ENCODE measurements around the gene KIAA1958.
"Not testable (repeated sequence)": the region's sequence is repeated elsewhere in the genome, so short reads cannot be mapped to it uniquely, and the experiment has no call there.

KIAA1958 gene

DNA sequence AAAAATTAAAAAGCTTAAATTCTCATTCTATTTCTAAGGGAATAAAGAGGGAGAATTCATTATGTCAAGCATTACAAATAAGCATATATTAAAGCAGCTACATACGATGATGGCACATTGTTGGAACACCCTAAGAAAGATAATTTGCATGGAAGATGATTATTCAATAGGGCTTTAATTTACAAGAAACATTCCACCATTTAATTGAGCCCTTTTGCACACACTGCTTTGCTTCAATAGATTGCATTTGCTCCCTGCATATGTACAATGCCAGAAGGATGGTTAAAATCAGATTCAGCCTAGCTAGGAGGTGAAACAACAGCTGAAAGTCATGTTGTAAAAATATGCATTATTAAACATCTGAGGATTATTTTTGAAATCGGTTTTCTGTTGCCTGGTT is 21.8 kb downstream of the KIAA1958 start:
- Histone ChIP-seq H3K4me1 (ENCODE audit: control insufficient read depth, insufficient read depth, low read length) (no peaks in the 10 kb centered on the region), H3K9ac (ENCODE audit: low read length) (no peak overlapping the region), H3K36me3 (ENCODE audit: control insufficient read depth, insufficient read depth, low read length) (no peaks in the 10 kb centered on the region), H3K27me3 (ENCODE audit: control insufficient read depth, insufficient read depth, low read length) (no peaks in the 10 kb centered on the region), H3K4me3 (ENCODE audit: low read length) (no peak overlapping the region), H3K9me3 (ENCODE audit: control insufficient read depth, low read length) (no peaks in the 10 kb centered on the region)

DNA sequence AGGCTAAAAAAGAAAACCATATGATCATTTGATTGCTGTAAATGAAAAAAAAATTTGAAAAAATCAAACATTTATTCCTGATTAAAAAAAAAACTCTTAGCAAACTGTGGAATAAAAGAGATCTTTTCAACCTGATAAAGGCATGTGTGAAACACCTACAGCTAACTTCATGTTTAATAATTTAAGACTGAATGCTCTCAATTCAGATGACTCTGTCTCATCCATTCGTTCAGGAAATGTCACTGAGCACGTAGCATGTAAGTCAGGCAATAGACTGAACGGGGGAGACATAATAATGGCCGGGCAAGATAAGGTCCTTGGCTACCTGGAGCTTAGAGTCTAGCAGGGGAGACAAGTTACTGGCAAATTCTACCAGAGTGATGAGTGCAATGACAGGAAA is 25.8 kb downstream of the KIAA1958 start:
- H3K36me3 ChIP-seq (ENCODE audit: control insufficient read depth, insufficient read depth, low read length); H3K4me3 ChIP-seq (ENCODE audit: low read length); H3K4me1 ChIP-seq (ENCODE audit: control insufficient read depth, insufficient read depth, low read length); H3K9me3 ChIP-seq (ENCODE audit: control insufficient read depth, low read length); H3K9ac ChIP-seq (ENCODE audit: low read length); H3K27me3 ChIP-seq (ENCODE audit: control insufficient read depth, insufficient read depth, low read length): not testable (repeated sequence)

DNA sequence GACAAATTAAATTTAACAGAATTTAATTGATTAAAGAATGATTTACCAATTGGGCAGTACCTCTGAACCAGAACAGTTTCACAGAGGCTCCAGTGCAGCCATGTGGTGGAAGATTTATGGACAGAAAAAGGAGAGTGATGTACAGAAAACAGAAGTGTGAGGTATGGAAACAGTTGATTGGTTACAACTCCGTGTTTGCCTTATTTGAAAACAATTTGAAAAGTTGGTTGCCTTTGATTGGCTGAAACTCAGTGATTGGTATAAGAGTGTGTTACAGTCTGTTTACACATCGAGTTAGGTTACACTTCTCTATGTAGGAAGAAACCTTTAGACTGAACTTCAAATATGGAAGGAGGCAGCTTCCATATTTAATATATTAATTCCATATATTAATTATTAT is 30.1 kb downstream of the KIAA1958 start:
- Histone ChIP-seq H3K4me3 (ENCODE audit: low read length) (no peak overlapping the region), H3K36me3 (ENCODE audit: control insufficient read depth, insufficient read depth, low read length) (no peaks in the 10 kb centered on the region), H3K4me1 (ENCODE audit: control insufficient read depth, insufficient read depth, low read length) (no peaks in the 10 kb centered on the region), H3K9me3 (ENCODE audit: control insufficient read depth, low read length) (no peaks in the 10 kb centered on the region), H3K27me3 (ENCODE audit: control insufficient read depth, insufficient read depth, low read length) (no peaks in the 10 kb centered on the region), H3K9ac (ENCODE audit: low read length) (no peak overlapping the region)

DNA sequence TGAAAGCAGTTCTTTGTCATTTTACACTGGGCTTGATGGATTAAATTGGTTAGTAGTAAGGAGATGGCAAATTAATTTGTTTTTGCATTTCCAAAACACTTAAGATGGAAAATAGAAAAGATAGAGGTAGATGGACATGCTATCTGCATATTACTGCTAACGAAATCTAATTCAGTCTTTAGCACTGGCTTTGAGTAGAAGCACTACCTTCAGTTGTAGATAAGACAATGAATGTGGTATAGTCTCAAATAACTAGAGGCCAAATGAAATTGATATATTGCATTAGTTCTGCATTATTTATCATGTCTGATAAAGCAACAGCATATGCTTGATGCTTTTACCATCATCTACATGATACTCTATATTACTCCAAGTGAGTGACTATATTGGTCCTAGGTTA is 33.4 kb downstream of the KIAA1958 start:
- Histone ChIP-seq H3K9ac (ENCODE audit: low read length) (no peak overlapping the region), H3K9me3 (ENCODE audit: control insufficient read depth, low read length) (no peaks in the 10 kb centered on the region), H3K27me3 (ENCODE audit: control insufficient read depth, insufficient read depth, low read length) (no peaks in the 10 kb centered on the region), H3K36me3 (ENCODE audit: control insufficient read depth, insufficient read depth, low read length) (no peaks in the 10 kb centered on the region), H3K4me1 (ENCODE audit: control insufficient read depth, insufficient read depth, low read length) (no peaks in the 10 kb centered on the region), H3K4me3 (ENCODE audit: low read length) (no peak overlapping the region)

DNA sequence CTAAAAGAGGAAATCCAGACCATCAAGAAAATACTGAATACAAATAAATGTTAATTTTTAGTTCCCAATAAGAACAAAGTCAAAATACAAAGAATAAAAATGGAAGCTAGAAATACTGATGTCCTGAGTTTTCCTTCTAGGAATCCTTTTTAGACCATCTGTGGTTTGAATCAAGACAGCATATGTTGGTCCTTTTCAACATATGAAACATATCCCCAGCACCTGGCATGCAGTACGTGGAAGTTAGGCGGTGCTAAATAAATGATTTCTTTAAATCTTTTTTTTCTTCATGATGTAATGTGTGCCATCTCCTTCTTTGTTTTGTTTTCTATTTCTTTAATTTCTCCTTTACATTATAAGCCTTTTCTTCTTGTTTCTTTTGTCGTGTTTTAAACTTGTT is 34.0 kb downstream of the KIAA1958 start:
- Histone ChIP-seq H3K27me3 (ENCODE audit: control insufficient read depth, insufficient read depth, low read length) (no peaks in the 10 kb centered on the region), H3K36me3 (ENCODE audit: control insufficient read depth, insufficient read depth, low read length) (no peaks in the 10 kb centered on the region), H3K4me1 (ENCODE audit: control insufficient read depth, insufficient read depth, low read length) (no peaks in the 10 kb centered on the region), H3K9ac (ENCODE audit: low read length) (no peak overlapping the region), H3K9me3 (ENCODE audit: control insufficient read depth, low read length) (no peaks in the 10 kb centered on the region), H3K4me3 (ENCODE audit: low read length) (no peak overlapping the region)

DNA sequence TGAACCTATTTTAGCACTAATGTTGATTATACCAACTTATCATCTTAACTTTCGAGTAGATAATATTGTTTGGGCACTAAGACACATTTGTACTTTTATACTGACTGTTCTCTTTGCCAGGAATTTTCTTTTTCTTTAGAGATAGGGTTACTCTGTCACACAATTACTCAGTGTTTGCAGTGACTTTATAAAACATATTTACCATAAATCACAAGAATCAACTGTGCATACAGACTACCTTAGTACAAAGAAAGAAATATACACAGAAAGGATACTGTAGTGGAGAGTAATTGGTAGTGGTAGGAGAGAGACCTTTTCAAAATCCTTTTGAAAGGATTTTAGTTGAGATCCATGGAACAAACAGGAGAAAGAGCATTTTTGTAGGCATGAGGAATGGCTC is 40.3 kb downstream of the KIAA1958 start:
- no peaks in the 10 kb centered on the region for H3K36me3 ChIP-seq (ENCODE audit: control insufficient read depth, insufficient read depth, low read length)
- H3K27me3 ChIP-seq (ENCODE audit: control insufficient read depth, insufficient read depth, low read length) = no peaks in the 10 kb centered on the region
- H3K4me1 ChIP-seq (ENCODE audit: control insufficient read depth, insufficient read depth, low read length) = peaks cover 4% of the 10 kb centered on the region
- no peak overlapping the region for H3K4me3 ChIP-seq (ENCODE audit: low read length)
- no peak overlapping the region for H3K9ac ChIP-seq (ENCODE audit: low read length)
- no peaks in the 10 kb centered on the region for H3K9me3 ChIP-seq (ENCODE audit: control insufficient read depth, low read length)

DNA sequence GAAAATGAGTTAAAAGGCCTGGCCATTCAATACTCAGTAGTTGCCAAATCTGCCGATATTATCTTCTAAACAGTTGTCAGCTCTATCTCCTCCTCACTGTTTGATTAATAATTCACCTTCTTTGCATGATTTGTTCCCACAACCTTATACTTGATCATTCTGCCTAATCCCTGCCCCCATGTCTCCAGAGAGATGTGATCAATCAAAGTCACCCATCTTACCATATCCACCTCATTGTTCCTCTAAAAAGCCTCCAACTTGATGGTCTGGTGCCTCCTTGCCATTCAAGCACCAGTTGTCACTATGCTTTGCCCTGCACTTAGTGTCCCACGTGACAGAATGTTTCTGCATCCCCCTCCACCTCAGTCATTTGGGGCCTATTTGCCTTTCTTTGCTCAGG is 41.3 kb downstream of the KIAA1958 start:
- Histone ChIP-seq H3K9ac (ENCODE audit: low read length) (no peak overlapping the region), H3K4me3 (ENCODE audit: low read length) (no peak overlapping the region), H3K9me3 (ENCODE audit: control insufficient read depth, low read length) (no peaks in the 10 kb centered on the region), H3K4me1 (ENCODE audit: control insufficient read depth, insufficient read depth, low read length) (peaks cover 4% of the 10 kb centered on the region), H3K36me3 (ENCODE audit: control insufficient read depth, insufficient read depth, low read length) (no peaks in the 10 kb centered on the region), H3K27me3 (ENCODE audit: control insufficient read depth, insufficient read depth, low read length) (no peaks in the 10 kb centered on the region)

DNA sequence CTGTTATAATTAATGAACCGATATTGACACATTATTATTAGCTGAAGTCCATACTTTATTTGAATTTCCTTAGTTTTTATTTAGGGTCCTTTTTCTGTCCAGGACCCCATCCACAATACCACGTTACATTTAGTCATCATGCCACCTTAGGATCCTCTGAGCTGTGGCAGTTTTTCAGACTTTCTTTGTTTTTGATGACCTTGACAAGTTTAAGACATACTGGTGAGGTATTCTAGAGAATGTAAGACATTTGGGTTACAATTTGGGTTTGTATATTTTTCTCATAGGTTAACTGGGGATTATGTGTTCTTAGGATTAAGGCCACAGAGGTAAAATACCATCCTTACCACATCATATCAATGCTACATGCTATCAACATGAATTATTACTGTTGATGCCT is 42.7 kb downstream of the KIAA1958 start:
- H3K4me3 ChIP-seq (ENCODE audit: low read length) = no peak overlapping the region
- H3K9me3 ChIP-seq (ENCODE audit: control insufficient read depth, low read length) = no peaks in the 10 kb centered on the region
- no peaks in the 10 kb centered on the region for H3K27me3 ChIP-seq (ENCODE audit: control insufficient read depth, insufficient read depth, low read length)
- H3K9ac ChIP-seq (ENCODE audit: low read length) = no peak overlapping the region
- H3K4me1 ChIP-seq (ENCODE audit: control insufficient read depth, insufficient read depth, low read length) = peaks cover 4% of the 10 kb centered on the region
- no peaks in the 10 kb centered on the region for H3K36me3 ChIP-seq (ENCODE audit: control insufficient read depth, insufficient read depth, low read length)

DNA sequence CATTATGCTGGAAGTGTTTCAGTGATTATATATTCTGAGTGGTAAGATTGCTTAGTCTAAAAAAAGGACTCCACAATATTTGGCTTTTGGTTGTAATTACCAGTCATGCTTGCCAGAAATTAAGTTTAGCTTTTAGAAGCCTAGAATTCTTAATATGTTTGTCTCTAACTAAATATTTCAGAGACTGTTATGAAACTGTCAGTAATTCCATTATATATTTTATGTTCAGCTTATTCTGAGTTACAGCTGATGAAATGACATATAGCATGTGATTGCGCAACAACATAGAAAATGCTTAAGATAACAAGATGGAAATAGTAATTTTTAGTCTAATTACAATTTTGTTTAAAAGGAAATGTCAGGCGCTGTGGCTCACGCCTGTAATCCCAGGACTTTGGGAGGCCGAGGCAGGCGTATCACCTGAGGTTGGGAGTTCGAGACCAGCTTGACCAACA is 44.2 kb downstream of the KIAA1958 start:
- Histone ChIP-seq H3K4me1 (ENCODE audit: control insufficient read depth, insufficient read depth, low read length) (peaks cover 4% of the 10 kb centered on the region), H3K4me3 (ENCODE audit: low read length) (no peak overlapping the region), H3K36me3 (ENCODE audit: control insufficient read depth, insufficient read depth, low read length) (no peaks in the 10 kb centered on the region), H3K9ac (ENCODE audit: low read length) (no peak overlapping the region), H3K9me3 (ENCODE audit: control insufficient read depth, low read length) (no peaks in the 10 kb centered on the region), H3K27me3 (ENCODE audit: control insufficient read depth, insufficient read depth, low read length) (no peaks in the 10 kb centered on the region)

DNA sequence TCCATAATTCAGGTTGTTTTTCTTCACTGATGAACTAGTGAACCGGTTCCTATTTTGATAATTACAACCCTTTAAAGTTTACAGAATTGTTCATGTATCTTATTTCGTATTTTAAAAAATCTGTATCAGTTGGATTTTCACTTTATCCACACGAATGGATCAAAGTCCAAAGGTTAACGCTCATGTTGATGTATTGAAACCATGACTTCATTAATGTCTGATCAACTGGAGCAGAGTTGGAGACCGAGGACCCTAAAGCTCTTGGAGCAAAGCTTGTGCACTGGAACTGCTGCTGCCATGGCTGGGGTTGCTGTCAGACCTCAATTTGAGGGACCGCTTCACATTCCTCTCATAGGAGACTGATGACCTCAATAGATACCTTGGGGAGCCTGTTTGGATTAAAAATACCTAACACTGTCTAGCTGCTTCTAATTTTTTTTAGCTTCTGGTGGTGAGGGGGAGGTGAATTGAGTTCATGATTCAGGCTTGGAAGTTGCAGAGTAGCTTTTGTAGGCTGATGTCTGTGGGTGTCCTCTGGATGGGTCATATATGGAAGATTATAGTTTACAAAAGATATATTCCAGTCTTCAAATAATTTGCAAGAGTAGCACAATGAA is 45.1 kb downstream of the KIAA1958 start:
- H3K9ac ChIP-seq (ENCODE audit: low read length) = no peak overlapping the region
- no peak overlapping the region for H3K4me3 ChIP-seq (ENCODE audit: low read length)
- peaks cover 4% of the 10 kb centered on the region for H3K4me1 ChIP-seq (ENCODE audit: control insufficient read depth, insufficient read depth, low read length)
- H3K9me3 ChIP-seq (ENCODE audit: control insufficient read depth, low read length) = no peaks in the 10 kb centered on the region
- no peaks in the 10 kb centered on the region for H3K27me3 ChIP-seq (ENCODE audit: control insufficient read depth, insufficient read depth, low read length)
- H3K36me3 ChIP-seq (ENCODE audit: control insufficient read depth, insufficient read depth, low read length) = no peaks in the 10 kb centered on the region

DNA sequence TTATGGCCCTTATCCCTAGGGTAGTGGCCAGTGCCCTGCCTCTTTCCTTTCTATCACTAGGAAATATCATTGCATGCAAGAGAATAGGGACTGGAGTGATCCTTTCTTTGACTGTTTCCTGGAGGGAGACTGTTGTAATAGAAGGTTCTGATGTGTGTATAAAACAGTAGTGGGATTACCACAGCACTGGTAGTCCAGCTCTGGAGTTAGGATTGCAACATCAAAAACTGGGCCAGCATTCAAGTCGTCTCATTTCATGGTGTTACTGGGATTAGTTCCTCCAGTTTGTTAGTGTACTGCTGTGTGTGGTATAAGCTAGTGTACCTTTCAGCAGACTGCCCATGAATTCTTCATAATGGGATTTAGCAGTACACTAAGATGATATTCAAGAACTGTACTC is 45.8 kb downstream of the KIAA1958 start:
- no peaks in the 10 kb centered on the region for H3K9me3 ChIP-seq (ENCODE audit: control insufficient read depth, low read length)
- H3K4me1 ChIP-seq (ENCODE audit: control insufficient read depth, insufficient read depth, low read length) = peaks cover 4% of the 10 kb centered on the region
- H3K27me3 ChIP-seq (ENCODE audit: control insufficient read depth, insufficient read depth, low read length) = no peaks in the 10 kb centered on the region
- H3K9ac ChIP-seq (ENCODE audit: low read length) = no peak overlapping the region
- H3K4me3 ChIP-seq (ENCODE audit: low read length) = no peak overlapping the region
- no peaks in the 10 kb centered on the region for H3K36me3 ChIP-seq (ENCODE audit: control insufficient read depth, insufficient read depth, low read length)

DNA sequence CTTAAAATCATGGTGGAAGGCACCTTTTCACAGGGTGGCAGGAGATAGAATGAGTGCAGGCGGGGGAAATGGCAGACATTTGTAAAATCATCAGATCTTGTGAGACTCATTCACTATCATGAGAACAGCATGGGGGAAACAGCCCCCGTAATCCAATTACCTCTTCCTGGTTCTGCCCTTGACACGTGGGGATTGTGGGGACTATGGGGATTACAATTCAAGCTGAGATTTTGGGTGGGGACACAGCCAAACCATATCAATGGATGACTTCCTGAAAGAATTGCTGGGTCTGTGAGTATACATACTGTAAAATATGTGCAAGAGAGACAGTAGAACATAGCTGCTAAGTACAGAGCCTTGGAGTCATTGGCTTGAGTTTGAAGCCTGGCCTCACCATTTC is 47.0 kb downstream of the KIAA1958 start:
- H3K4me1 ChIP-seq (ENCODE audit: control insufficient read depth, insufficient read depth, low read length) = peaks cover 4% of the 10 kb centered on the region
- H3K9me3 ChIP-seq (ENCODE audit: control insufficient read depth, low read length) = no peaks in the 10 kb centered on the region
- H3K4me3 ChIP-seq (ENCODE audit: low read length) = no peak overlapping the region
- no peaks in the 10 kb centered on the region for H3K36me3 ChIP-seq (ENCODE audit: control insufficient read depth, insufficient read depth, low read length)
- no peak overlapping the region for H3K9ac ChIP-seq (ENCODE audit: low read length)
- H3K27me3 ChIP-seq (ENCODE audit: control insufficient read depth, insufficient read depth, low read length) = no peaks in the 10 kb centered on the region

DNA sequence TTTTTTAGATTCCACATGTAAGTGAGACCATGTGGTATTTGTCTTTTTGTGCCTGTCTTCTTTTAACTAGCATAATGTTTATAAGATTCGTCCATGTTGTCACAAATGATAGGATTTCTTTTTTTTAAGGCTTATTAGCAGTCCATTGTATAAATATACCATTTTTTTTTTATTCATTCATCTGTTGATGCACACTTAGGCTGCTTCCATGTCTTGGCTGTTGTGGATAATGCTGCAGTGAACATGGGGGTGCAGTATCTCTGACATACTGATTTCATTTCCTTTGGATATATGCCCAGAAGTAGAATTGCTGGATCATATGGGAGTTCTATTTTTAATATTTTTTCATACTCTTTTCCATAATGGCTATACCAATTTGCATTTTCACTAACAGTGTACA is 48.7 kb downstream of the KIAA1958 start:
- Histone ChIP-seq H3K4me1 (ENCODE audit: control insufficient read depth, insufficient read depth, low read length) (peaks cover 4% of the 10 kb centered on the region), H3K4me3 (ENCODE audit: low read length) (no peak overlapping the region), H3K9ac (ENCODE audit: low read length) (no peak overlapping the region), H3K36me3 (ENCODE audit: control insufficient read depth, insufficient read depth, low read length) (no peaks in the 10 kb centered on the region), H3K27me3 (ENCODE audit: control insufficient read depth, insufficient read depth, low read length) (no peaks in the 10 kb centered on the region), H3K9me3 (ENCODE audit: control insufficient read depth, low read length) (no peaks in the 10 kb centered on the region)
